Stimulated activated CD8-positive, alpha-beta memory T cell treated with anti-CD3 and anti-CD28 coated beads, Interleukin-12 subunit alpha, Interleukin-12 subunit beta, amount 100 ng/mL, for 1 hour (primary cell): Measurements from ENCODE around the gene NCKAP1.

Source experiments
- DNase-seq: peaks from one replicate; pipeline ENCODE4 v3.0.0-alpha.2; 2020; ENCODE audit warnings: low read depth

NCKAP1 gene

GRCh38 chr2:182868054-182868796, 170.0 kb downstream of the NCKAP1 start:
- DNase-seq, result no peak

DNA sequence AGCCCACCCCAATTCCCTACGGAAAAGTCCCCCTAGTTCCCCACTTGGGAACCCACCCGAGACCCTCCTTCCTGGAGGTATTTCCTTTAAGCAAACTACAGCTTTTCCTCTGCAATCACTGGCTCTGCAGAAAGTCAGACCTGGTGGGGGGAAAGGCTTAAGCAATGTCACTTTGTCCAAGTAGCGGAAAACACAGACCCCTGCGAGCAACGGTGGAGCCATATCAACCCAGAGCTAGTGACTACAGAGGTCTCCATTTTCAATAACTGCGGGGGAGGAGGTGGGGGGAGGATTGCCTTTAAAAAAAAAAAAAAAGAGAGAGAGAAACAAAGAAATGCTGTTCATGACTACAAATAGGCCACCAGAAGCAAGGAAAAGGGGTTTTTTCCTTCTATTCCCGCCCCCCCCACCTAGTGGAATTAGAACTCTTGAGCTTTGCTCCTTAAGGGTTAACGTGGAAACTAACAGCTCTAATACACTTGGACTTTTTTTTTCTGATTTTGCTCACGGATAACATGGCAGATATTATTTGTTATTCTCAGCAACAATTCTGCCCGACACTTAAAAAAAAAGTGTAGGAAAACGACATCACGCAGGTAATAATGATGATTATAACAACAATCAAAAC, 170.7 kb downstream of the NCKAP1 start:
- DNase-seq, result no peak

DNA sequence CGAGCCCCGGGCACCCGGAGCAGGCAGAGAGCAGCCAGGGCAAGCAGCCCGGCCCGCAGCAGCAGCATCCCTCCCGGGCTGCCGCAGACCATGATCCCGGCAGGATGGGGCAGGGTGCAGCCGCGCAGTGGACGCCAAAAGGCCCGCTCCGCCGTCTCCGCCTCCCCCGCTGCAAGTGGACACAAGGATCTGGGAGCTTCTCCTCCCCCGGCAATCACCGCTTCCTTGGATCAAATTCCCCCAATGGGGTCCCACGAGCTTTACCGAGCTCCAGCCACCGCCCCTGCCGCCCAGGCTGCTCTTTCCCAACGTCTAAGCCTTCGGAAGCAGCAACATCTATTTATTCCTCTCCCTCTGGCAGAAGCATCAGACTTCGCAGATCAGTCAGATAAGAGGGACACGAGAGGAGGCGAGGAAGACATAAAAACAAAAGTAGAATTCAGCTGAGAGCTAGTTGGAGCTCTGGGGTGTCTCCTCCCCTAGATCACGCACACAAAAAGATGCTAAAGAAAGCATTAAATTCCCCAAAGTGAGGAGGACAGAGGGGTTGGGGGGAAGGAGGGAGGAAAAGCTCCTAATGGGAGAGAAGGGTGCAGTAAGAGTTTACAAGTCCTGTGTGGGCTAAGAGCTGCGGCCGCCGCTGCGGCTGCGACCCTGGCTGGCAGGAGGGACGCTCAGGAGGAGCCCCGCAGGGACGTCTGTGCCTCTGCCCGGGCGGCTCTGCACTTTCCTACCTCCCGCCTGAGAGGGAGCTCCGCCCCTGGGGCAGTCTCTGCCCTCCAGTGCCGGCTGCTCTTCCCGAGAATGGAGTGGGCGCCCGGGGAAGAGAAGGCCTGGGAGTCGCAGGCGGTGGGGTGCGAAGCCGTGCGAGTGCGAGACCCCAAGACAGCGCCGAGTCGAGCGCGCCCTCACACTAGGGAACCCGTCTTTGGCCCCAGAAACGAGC, 171.5 kb downstream of the NCKAP1 start, which contains the start of gene FRZB:
Gene FRZB, minus strand, starts transcription at position 177 of the 946 bp plus-strand sequence. Its CDS starts 85 bp downstream, at position 92.
- DNase-seq, result no peak

DNA sequence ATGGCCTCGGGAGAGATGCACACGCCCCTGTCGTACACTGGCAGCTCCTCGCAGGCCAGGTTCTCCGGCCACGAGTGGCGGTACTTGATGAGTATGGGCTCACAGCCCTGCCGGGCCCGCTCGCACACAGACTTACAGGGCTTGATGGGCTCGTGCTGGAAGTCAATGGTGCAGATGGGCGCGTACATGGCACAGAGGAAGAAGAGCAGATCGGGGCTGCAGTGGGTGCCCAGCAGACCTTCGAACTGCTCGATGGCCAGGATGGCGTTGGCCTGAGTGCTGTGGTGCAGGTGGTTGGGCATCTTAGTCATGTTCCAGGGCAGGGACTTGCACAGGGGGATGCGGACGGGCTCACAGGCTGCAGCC, 172.2 kb downstream of the NCKAP1 start:
- DNase-seq, result no peak

- no peak for DNase-seq
Measured at GRCh38 chr2:182864949-182865570, 173.2 kb downstream of the NCKAP1 start.

DNA sequence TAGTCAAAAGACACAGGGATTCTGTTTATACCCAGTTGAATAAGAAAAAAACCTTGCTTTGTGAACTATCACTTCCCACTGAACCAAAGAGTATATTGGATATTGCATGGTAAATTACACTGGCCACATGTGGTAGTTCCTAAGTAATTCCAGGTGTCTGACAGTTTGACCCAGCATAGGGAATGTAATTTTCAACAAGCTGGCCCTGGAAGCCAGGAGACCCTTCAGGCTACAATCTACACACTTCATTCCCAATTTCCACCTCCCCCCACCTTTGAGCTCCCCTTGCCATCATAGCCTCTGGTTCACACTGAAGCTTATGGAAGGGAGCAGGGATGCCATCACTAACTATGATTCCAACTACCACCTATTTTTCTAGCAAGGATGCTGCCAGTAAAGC, 174.6 kb downstream of the NCKAP1 start:
- DNase-seq, result no peak

- DNase-seq, result no peak
Measured at GRCh38 chr2:182862091-182862490, 176.2 kb downstream of the NCKAP1 start.

DNA sequence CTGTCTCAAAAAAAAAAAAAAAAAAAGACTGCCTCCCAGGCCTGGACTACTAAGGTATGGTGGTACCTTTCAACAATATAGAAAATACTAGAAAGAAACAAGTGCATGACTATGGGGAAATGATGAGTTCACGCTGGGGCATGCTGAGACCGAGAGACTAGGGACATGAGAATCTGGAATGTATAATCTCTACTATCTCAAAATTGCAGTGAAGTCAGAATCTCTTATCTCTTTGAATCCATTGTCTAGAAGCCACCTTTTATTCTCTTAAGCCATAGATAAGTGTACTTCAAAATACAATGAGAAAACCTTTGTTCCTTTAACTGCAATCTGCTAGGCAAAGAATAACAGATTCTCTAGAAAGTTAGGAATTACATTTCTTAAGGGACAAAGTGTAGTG, 177.4 kb downstream of the NCKAP1 start:
- no peak for DNase-seq
